MM.1S (cell line): ENCODE results near the gene ADAP1.

ENCODE experiments used
- CTCF ChIP-seq: fragments of 300-600 bp; sonication (generic); IDR thresholded peaks from 2 replicates; pipeline ENCODE4 v1.5.1; 2016; ENCODE audit warnings: antibody characterized with exemption, low read length, mixed read lengths
- EZH2 ChIP-seq: fragments of 300-600 bp; sonication (generic); optimal IDR thresholded peaks from 2 replicates; pipeline ENCODE3; 2017; ENCODE audit warnings: low read depth, mild to moderate bottlenecking, antibody characterized with exemption, low read length, mixed read lengths

GRCh38 chr7:979886-980571 lies 25.5 kb upstream of the ADAP1 start:
- TF ChIP-seq CTCF (no peak), EZH2 (no peak)
